GM21447 (cell line): ENCODE results near the gene MAP3K9.

ENCODE experiments used
- ATAC-seq: cut with Tn5 transposase; IDR thresholded peaks from one replicate; pipeline ENCODE4 v1.9.1; 2021; ENCODE audit not compliant: unreplicated experiment

MAP3K9 gene

GRCh38 chr14:70821584-70822529 lies 12.5 kb upstream of the MAP3K9 start:
- ATAC-seq: no peak

GRCh38 chr14:70816525-70816924 lies 7.2 kb upstream of the MAP3K9 start:
- ATAC-seq: no peak

GRCh38 chr14:70814466-70814865 lies 5.2 kb upstream of the MAP3K9 start:
- ATAC-seq: no peak

- no peak for ATAC-seq
These were observed 3.0 kb upstream of the MAP3K9 start for GRCh38 chr14:70812124-70812818.

- no peak for ATAC-seq
These were observed 2.3 kb upstream of the MAP3K9 start for GRCh38 chr14:70811578-70811977.

GRCh38 chr14:70811050-70811449 lies 1.7 kb upstream of the MAP3K9 start:
- ATAC-seq: no peak

GRCh38 chr14:70810621-70811020 lies 1.3 kb upstream of the MAP3K9 start:
- no peak for ATAC-seq

- peak; percentile 18 for ATAC-seq
These were observed 693 bp downstream of the MAP3K9 start for GRCh38 chr14:70808416-70809224.

GRCh38 chr14:70807898-70808415 lies 1.4 kb downstream of the MAP3K9 start:
- ATAC-seq: no peak

- no peak for ATAC-seq
These were observed 4.7 kb downstream of the MAP3K9 start for GRCh38 chr14:70804556-70805162.

- ATAC-seq: peak; percentile 67
These were observed 5.7 kb downstream of the MAP3K9 start for GRCh38 chr14:70803321-70804310.

GRCh38 chr14:70802379-70802778 lies 6.9 kb downstream of the MAP3K9 start:
- no peak for ATAC-seq

- no peak for ATAC-seq
These were observed 7.5 kb downstream of the MAP3K9 start for GRCh38 chr14:70801836-70802235.

GRCh38 chr14:70796551-70796950 lies 12.8 kb downstream of the MAP3K9 start:
- no peak for ATAC-seq

GRCh38 chr14:70794294-70794693 lies 15.0 kb downstream of the MAP3K9 start:
- ATAC-seq: no peak

GRCh38 chr14:70793637-70794036 lies 15.7 kb downstream of the MAP3K9 start:
- ATAC-seq: no peak

- no peak for ATAC-seq
These were observed 16.4 kb downstream of the MAP3K9 start for GRCh38 chr14:70792939-70793338.

- no peak for ATAC-seq
These were observed 17.3 kb downstream of the MAP3K9 start for GRCh38 chr14:70791971-70792370.

GRCh38 chr14:70789961-70790360 lies 19.4 kb downstream of the MAP3K9 start:
- no peak for ATAC-seq
